LNCAP (cell line): ENCODE results near the gene NUDCD3.

ENCODE experiments used
- TF ChIP-seq, protein P1 (sequence below): fragments of 450-650 bp; IDR thresholded peaks from 2 replicates; pipeline ENCODE4 v1.5.1; 2017; ENCODE audit warnings: mild to moderate bottlenecking

NUDCD3 gene

GRCh38 chr7:44386139-44386913, 104.1 kb downstream of the NUDCD3 start:
- TF ChIP-seq, protein P1, sequence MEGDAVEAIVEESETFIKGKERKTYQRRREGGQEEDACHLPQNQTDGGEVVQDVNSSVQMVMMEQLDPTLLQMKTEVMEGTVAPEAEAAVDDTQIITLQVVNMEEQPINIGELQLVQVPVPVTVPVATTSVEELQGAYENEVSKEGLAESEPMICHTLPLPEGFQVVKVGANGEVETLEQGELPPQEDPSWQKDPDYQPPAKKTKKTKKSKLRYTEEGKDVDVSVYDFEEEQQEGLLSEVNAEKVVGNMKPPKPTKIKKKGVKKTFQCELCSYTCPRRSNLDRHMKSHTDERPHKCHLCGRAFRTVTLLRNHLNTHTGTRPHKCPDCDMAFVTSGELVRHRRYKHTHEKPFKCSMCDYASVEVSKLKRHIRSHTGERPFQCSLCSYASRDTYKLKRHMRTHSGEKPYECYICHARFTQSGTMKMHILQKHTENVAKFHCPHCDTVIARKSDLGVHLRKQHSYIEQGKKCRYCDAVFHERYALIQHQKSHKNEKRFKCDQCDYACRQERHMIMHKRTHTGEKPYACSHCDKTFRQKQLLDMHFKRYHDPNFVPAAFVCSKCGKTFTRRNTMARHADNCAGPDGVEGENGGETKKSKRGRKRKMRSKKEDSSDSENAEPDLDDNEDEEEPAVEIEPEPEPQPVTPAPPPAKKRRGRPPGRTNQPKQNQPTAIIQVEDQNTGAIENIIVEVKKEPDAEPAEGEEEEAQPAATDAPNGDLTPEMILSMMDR: no peak

DNA sequence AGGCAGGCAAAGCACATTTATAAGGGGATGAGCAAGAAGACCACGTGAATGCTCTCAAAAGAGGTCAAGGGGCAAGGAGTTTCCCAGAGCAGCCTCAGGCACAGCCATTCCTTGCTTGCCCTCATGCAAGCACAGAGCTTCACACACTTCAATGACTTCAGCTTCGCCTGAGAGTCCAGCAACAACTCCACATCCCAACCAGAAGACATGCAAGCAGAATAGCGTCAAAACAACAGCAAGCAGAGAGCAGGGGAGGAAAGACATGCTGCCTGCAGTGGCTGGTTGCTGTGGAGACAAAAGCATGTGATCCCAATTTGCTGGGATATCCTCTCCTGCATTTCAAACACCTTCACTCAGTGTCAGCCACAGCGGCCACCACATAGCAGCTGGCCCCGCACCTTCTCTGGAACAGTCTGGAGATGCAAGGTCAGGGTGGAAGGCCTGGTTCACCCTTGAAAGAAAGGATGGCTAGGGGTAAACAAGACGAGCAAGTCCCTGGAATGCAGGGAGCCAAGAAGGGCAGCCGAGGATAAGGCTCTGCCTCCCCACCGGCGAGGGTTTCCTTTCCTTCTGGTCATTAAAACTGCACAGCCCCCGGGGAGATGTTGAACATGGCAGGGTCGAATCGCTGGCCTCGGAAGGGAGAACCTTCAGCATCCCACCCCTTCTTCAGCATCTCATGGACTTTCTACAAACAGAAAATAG, 104.9 kb downstream of the NUDCD3 start:
- TF ChIP-seq, protein P1: no peak

DNA sequence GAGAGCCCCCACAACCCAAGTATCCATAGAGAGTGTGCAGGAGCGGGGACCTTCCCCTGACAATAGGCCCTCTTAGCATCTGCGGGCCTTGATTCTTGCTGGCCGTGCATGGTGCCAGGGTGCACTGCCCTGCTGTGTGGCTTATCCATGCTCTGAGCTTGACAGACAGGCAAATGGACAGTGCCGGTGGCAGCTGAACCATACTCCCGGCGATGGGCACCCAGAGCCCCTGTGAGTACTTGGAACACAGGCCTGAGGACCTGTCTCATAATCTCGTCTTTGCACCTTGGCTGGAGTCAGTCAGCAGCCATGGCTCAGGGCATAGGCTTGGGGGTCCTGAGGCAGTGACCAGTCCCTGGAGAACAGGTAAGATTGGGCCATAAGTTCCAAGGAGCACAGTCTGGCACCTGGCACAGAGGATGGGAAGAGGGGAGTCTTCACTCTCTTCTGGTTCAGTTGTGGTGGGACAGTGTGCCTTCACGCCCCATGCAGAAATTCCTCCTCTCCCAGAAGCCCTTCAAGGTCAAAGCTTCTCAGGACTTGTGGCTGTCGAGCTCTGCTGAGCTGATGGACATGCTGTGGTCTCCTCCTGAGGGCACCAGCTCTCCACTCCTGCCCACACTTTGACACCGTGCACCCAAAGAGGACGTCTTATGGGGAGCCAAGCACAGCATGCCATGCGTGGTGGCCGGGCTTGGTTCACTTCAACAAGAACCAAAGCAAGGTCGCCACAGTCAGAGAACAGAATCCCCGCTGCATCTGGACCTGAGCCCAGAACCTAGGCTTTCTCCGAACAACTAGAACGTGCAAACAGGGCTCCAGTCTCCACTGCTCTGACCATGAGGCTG, 105.6 kb downstream of the NUDCD3 start:
- TF ChIP-seq, protein P1: no peak

GRCh38 chr7:44383566-44383965, 106.9 kb downstream of the NUDCD3 start:
- TF ChIP-seq, protein P1: no peak

DNA sequence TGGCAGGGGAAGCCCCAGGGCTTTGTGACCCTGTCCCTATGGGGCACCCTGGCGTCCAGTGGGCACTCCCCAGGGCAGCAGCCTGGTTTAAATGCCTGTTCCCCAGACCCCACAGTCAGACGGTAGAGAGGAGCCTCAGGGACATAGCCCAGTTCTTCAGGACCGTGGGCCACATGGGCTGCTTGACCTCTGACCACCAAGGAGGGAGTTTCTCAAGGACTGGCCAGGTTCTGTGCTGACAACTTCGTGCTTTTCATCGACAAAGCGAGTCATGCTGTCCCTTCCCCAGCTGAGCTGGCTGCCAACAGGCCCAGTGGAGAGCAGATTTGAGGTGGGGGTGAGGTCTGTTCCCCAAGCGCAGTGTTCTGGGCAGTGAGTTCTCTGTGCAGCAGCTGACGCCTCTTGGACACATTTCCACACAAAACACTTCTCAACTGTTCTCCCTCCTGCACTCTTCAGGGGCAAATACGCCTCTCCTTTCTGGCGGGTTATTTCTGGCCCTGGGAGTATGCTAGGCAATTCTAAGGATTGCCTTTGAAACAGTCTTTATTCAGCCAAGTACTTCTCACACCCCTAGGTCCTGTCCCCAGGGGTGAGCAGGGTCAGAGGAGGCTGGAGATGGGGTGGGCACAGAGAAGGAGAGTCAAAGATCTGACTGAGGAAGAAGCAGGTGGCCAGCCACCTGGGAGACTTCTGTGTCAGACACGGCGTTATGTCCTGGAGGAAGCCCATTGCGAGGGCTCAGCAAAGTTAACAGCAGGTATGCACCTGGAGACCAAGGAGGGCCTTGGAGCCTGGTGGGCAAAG, 107.8 kb downstream of the NUDCD3 start:
- TF ChIP-seq, protein P1: no peak

DNA sequence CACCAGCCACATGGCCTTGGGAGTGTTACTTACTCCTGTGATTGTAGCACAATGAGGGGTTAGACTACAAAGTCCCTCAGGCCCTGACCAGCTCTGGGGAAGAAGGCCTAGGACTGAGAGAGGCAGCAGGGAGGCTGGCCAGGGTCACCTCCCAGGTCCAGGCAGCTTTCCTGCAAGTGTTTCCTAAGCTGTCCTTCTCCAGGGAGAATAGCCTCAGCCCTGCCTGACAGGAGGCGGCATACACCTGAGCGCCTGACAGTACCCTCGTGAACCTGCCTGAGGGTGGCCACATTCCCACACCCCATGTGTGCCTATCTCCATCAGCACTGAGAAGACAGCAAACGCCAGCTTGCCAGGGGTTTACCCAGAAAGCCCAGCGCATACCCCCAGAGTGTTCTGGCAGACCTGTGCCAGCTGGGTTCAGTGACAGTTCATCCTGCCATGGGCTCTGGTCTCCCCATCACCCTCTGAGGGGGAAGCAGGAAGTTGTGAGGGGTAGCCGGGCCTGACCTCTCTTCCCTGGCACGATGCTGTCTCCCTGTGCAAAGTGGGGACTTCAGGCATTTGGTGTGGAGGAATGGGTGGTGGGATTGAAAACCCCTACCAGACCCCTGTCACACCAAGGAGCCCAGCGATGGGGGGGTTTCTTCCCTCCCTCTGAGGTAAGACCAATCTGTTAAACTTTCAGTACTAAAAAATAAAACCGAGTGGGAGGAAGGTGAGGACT, 108.8 kb downstream of the NUDCD3 start:
- TF ChIP-seq, protein P1: no peak
